HCT116 (cell line): ENCODE measurements around the gene MACROD1. TPM values are rescaled to one million over a fixed set of nuclear protein-coding genes. Genes with fewer than 3 reads are reported as not detected.
"Not testable (repeated sequence)": the region's sequence is repeated elsewhere in the genome, so short reads cannot be mapped to it uniquely, and the experiment has no call there.

ENCODE experiments used
- ATAC-seq: fragments of 200-7000 bp; cut with Tn5 transposase; 2 replicates; pipeline ENCODE4 v1.9.1; 2020; ENCODE audit warnings: mild to moderate bottlenecking, moderate library complexity
- BruUV-seq: library from RNA; stranded (reverse); fragments of 400-500 nt; replicated peaks from 2 replicates; lab custom pipeline; 2021; lab: Mats Ljungman, UMichigan
- CTCF ChIA-PET: fragments of 300-600 bp; sonication (Branson Sonifier 250); formaldehyde crosslinking; loops from one replicate; lab custom pipeline; 2021; ENCODE audit warnings: antibody characterized with exemption; lab: Charles Lee
- POLR2A ChIA-PET: fragments of 300-600, 350-600 bp; sonication (Branson Sonifier 250); formaldehyde crosslinking; loops from one replicate; lab custom pipeline; 2021; ENCODE audit warnings: antibody characterized with exemption; lab: Charles Lee
- RAD21 ChIA-PET, 2 experiments: fragments of 300-600 bp; sonication (Branson Sonifier 250); formaldehyde crosslinking; loops; one replicate each; lab custom pipeline; 2023; ENCODE audit warnings: low total read pairs in 2 of 2; ENCODE audit not compliant: uncharacterized antibody in 2 of 2, unreplicated experiment in 2 of 2, low non-redundant PET in 1 of 2; lab: Charles Lee
- DNase-seq: peaks from one replicate; pipeline ENCODE4 v3.0.0-alpha.2; 2010; ENCODE audit warnings: low read depth, low spot score
- H2AFZ ChIP-seq: fragments of 200-600 bp; shearing (Covaris generic), sonication (generic); 2 replicates; pipeline ENCODE4 v1.6.1; 2017; ENCODE audit warnings: low read depth, mixed run types, mixed read lengths, antibody characterized with exemption, low read length; ENCODE audit not compliant: poor library complexity, severe bottlenecking
- H3K27ac ChIP-seq: 2 replicates; pipeline ENCODE4 v1.5.1; 2012; ENCODE audit warnings: low read depth, low read length
- H3K27me3 ChIP-seq: fragments of 200-600 bp; sonication (generic); 2 replicates; pipeline ENCODE4 v1.6.1; 2016; ENCODE audit warnings: mixed run types, low read length, mixed read lengths; ENCODE audit not compliant: insufficient read depth
- H3K36me3 ChIP-seq, 2 experiments: fragments of 200-500 bp in 1 of 2; fragments of 200-600 bp in 1 of 2; sonication (Bioruptor generic) in 1 of 2; sonication (generic) in 1 of 2; 2 replicates each; pipeline versions ENCODE4 v1.5.1 to v1.6.1; 2014 to 2016; ENCODE audit warnings: low read length in 2 of 2, inconsistent platforms in 1 of 2, mixed read lengths in 1 of 2, mixed run types in 1 of 2; ENCODE audit not compliant: insufficient read depth in 2 of 2, control insufficient read depth in 1 of 2
- H3K4me1 ChIP-seq, 2 experiments: fragments of 200-600 bp in 1 of 2; sonication (generic) in 1 of 2; 2 replicates each; pipeline versions ENCODE4 v1.5.1 to v1.6.1; 2012 to 2017; ENCODE audit warnings: low read length in 2 of 2, inconsistent platforms in 1 of 2, mild to moderate bottlenecking in 1 of 2, mixed read lengths in 1 of 2, mixed run types in 1 of 2, moderate library complexity in 1 of 2; ENCODE audit not compliant: insufficient read depth in 2 of 2, control insufficient read depth in 1 of 2
- H3K4me2 ChIP-seq: fragments of 200-600 bp; sonication (generic); 2 replicates; pipeline ENCODE4 v1.6.1; 2017; ENCODE audit warnings: mixed run types, low read length, mixed read lengths
- H3K4me3 ChIP-seq, 2 experiments: fragments of 200-600 bp in 1 of 2; sonication (generic) in 1 of 2; replicated peaks in 1 of 2; 2 replicates each; pipeline ENCODE4 v1.5.1; 2011 to 2016; ENCODE audit warnings: low read length in 2 of 2, control low read depth in 1 of 2, low read depth in 1 of 2, mild to moderate bottlenecking in 1 of 2, mixed read lengths in 1 of 2, mixed run types in 1 of 2
- H3K79me2 ChIP-seq: fragments of 200-600 bp; sonication (generic); 2 replicates; pipeline ENCODE4 v1.6.1; 2017; ENCODE audit warnings: mild to moderate bottlenecking, mixed run types, low read length, moderate library complexity, mixed read lengths; ENCODE audit not compliant: insufficient read depth
- H3K9ac ChIP-seq: fragments of 200-600 bp; sonication (generic); 2 replicates; pipeline ENCODE4 v1.6.1; 2016; ENCODE audit warnings: low read length, mixed read lengths
- H3K9me2 ChIP-seq: fragments of 200-600 bp; sonication (generic), shearing (Covaris generic); 2 replicates; pipeline ENCODE4 v1.6.1; 2017; ENCODE audit warnings: mixed run types, mild to moderate bottlenecking, moderate library complexity; ENCODE audit not compliant: insufficient read depth
- H3K9me3 ChIP-seq, 2 experiments: fragments of 200-500 bp in 1 of 2; fragments of 200-600 bp in 1 of 2; sonication (Bioruptor generic) in 1 of 2; sonication (generic) in 1 of 2; 2 replicates each; pipeline ENCODE4 v1.6.1; 2014 to 2017; ENCODE audit warnings: low read length in 2 of 2, mixed read lengths in 2 of 2, inconsistent platforms in 1 of 2, low read depth in 1 of 2, mild to moderate bottlenecking in 1 of 2, mixed run types in 1 of 2, moderate library complexity in 1 of 2; ENCODE audit not compliant: control insufficient read depth in 1 of 2, insufficient read depth in 1 of 2
- H4K20me1 ChIP-seq: fragments of 200-600 bp; sonication (generic), shearing (Covaris generic); 2 replicates; pipeline ENCODE4 v1.6.1; 2017; ENCODE audit warnings: mixed run types, mild to moderate bottlenecking, moderate library complexity; ENCODE audit not compliant: insufficient read depth
- ATF3 ChIP-seq: IDR thresholded peaks from 2 replicates; pipeline ENCODE4 v1.6.1; 2012
- CTCF ChIP-seq, 3 experiments: fragments of 200-600 bp in 1 of 3; sonication (generic) in 1 of 3; IDR thresholded peaks in 2 of 3; conservative IDR thresholded peaks in 1 of 3; 2 replicates each; pipeline ENCODE4 v1.5.1; 2012 to 2017; ENCODE audit warnings: low read depth in 2 of 3, low read length in 2 of 3, antibody characterized with exemption in 1 of 3, borderline replicate concordance in 1 of 3, control low read depth in 1 of 3, mild to moderate bottlenecking in 1 of 3, mixed read lengths in 1 of 3, mixed run types in 1 of 3, moderate library complexity in 1 of 3; ENCODE audit not compliant: insufficient read depth in 1 of 3
- EGR1 ChIP-seq: IDR thresholded peaks from 2 replicates; pipeline ENCODE4 v1.6.1; 2012; ENCODE audit warnings: low read depth
- ELF1 ChIP-seq: IDR thresholded peaks from 2 replicates; pipeline ENCODE4 v1.6.1; 2012; ENCODE audit warnings: low read depth, borderline replicate concordance
- EZH2 ChIP-seq: fragments of 200-600 bp; sonication (generic); IDR thresholded peaks from 2 replicates; pipeline ENCODE4 v1.6.1; 2017; ENCODE audit warnings: antibody characterized with exemption, mixed run types
- POLR2A ChIP-seq: IDR thresholded peaks from 2 replicates; pipeline ENCODE4 v1.7.0; 2011; ENCODE audit warnings: borderline replicate concordance; ENCODE audit not compliant: insufficient read depth, insufficient read length; ENCODE audit errors: extremely low read depth
- POLR2AphosphoS5 ChIP-seq: IDR thresholded peaks from 2 replicates; pipeline ENCODE4 v1.6.1; 2011; ENCODE audit warnings: mild to moderate bottlenecking, low read depth, low read length, moderate library complexity
- SP1 ChIP-seq: IDR thresholded peaks from 2 replicates; pipeline ENCODE4 v1.6.1; 2012; ENCODE audit warnings: low read depth
- TCF7L2 ChIP-seq: IDR thresholded peaks from 2 replicates; pipeline ENCODE4 v1.7.0; 2011; ENCODE audit warnings: borderline replicate concordance, inconsistent platforms; ENCODE audit not compliant: insufficient read depth, insufficient read length; ENCODE audit errors: extremely low read depth
- ZNF274 ChIP-seq: fragments of 200-500 bp; sonication (Bioruptor generic); IDR thresholded peaks from 2 replicates; pipeline ENCODE4 v1.6.1; 2014; ENCODE audit warnings: mild to moderate bottlenecking, low read depth, low read length, inconsistent platforms
- intact Hi-C: fragments of 100-400 bp; cut with micrococcal nuclease; formaldehyde crosslinking; loops from 2 replicates; pipeline ENCODE4 v1.10.0; 2022
- total RNA-seq: library from RNA; stranded (reverse); gene quantifications from one replicate; pipeline ENCODE4 v1.2.1, GENCODE V29; 2021; ENCODE audit not compliant: unreplicated experiment

Gene MACROD1
- total RNA-seq, 1 experiment from 2014 or later = 61.1 TPM

GRCh38 chr11:63974259-63975143, 191.4 kb downstream of the MACROD1 start, which contains the start of gene COX8A (continued):
- peak; percentile 95 for TF ChIP-seq POLR2AphosphoS5
- no peak for TF ChIP-seq ATF3
- TF ChIP-seq SP1 = peak; percentile 97
- TF ChIP-seq ZNF274 = no peak
- TF ChIP-seq POLR2A = no peak

- POLR2A ChIA-PET, H2AFZ ChIP-seq, ATAC-seq, H3K36me3 ChIP-seq, DNase-seq, H3K27me3 ChIP-seq, H4K20me1 ChIP-seq, RAD21 ChIA-PET, H3K9me3 ChIP-seq, H3K9me2 ChIP-seq: not testable (repeated sequence)
- peaks cover 10 to 23% of the 10 kb centered on the region in 2 experiments for H3K4me1 ChIP-seq
- peaks cover 40% of the 10 kb centered on the region for H3K79me2 ChIP-seq
- H3K4me2 ChIP-seq = peak overlapping the region; percentile 84
- CTCF ChIA-PET = interaction anchor here (0.6 to 0.9 kb wide), 2 partner anchors 11 to 29 kb away, joined by 4 to 6 read pairs; no protein-coding TSS in a partner anchor
- peak overlapping the region; percentile 61 for H3K27ac ChIP-seq
- peak overlapping the region; percentile 22 to 100 for H3K4me3 ChIP-seq
- intact Hi-C loops = loop anchor here (2.0 kb wide), 1 partner anchor 57 kb away; the partner anchor contains the start of gene RCOR2
- BruUV-seq = TSS peak; percentile 89
- peak overlapping the region; percentile 100 for H3K9ac ChIP-seq
Observed at GRCh38 chr11:63973912-63974258, 192.0 kb downstream of the MACROD1 start.

- ChIA-PET RAD21 (no interaction called here), POLR2A (no interaction called here), CTCF (no interaction called here)
- Histone ChIP-seq H4K20me1 (no peaks in the 10 kb centered on the region), H3K27ac (no peak overlapping the region), H3K9me2 (no peaks in the 10 kb centered on the region), H3K36me3 (peaks cover 0 to 2% of the 10 kb centered on the region in 2 experiments; a peak in 1 of 4 replicates), H3K9me3 (no peaks in the 10 kb centered on the region), H3K9ac (no peak overlapping the region), H3K4me1 (peaks cover 2 to 13% of the 10 kb centered on the region in 2 experiments), H3K79me2 (peaks cover 15% of the 10 kb centered on the region), H3K4me2 (no peak overlapping the region), H3K4me3 (no peak overlapping the region), H3K27me3 (no peaks in the 10 kb centered on the region), H2AFZ (no peak overlapping the region)
- no TSS peak for BruUV-seq
- TF ChIP-seq EGR1 = no peak
- TF ChIP-seq ELF1 = no peak
- no peak for TF ChIP-seq CTCF (IDR thresholded peaks at IDR 0.05 in 2 of 3, conservative IDR thresholded peaks at IDR 0.05 in 1 of 3; ENCODE audit: borderline replicate concordance in 1 of 3, insufficient read depth in 1 of 3, low read depth in 2 of 3, low read length in 2 of 3)
- no peak for TF ChIP-seq EZH2
- TF ChIP-seq TCF7L2 = no peak
- no peak for DNase-seq
- no peak for ATAC-seq
- intact Hi-C loops = no loop called here
Observed at GRCh38 chr11:63970902-63971301, 195.0 kb downstream of the MACROD1 start.
